Colonic mucosa (tissue), 4 donors: ENCODE data around the gene FAM227A. TPM values are rescaled to one million over a fixed set of nuclear protein-coding genes. Genes with fewer than 3 reads are reported as not detected.

Source experiments
- DNase-seq: peaks from one replicate; pipeline ENCODE4 v3.0.0-alpha.2; 2020
- H3K27ac ChIP-seq: fragments of 200-600 bp; one replicate; pipeline ENCODE4 v1.8.0; 2021
- H3K27me3 ChIP-seq: fragments of 200-600 bp; one replicate; pipeline ENCODE4 v1.8.0; 2021
- H3K36me3 ChIP-seq: fragments of 200-600 bp; one replicate; pipeline ENCODE4 v1.8.0; 2021
- H3K4me1 ChIP-seq: fragments of 200-600 bp; one replicate; pipeline ENCODE4 v1.8.0; 2021; ENCODE audit warnings: mild to moderate bottlenecking
- H3K4me3 ChIP-seq: fragments of 200-600 bp; one replicate; pipeline ENCODE4 v1.8.0; 2021
- H3K9ac ChIP-seq, 2 donors: one replicate each; pipeline ENCODE4 v1.7.0; 2013; ENCODE audit warnings: control low read depth in 2 of 2, low read depth in 2 of 2, low read length in 2 of 2
- H3K9me3 ChIP-seq: fragments of 200-600 bp; one replicate; pipeline ENCODE4 v1.8.0; 2021
- CTCF ChIP-seq: fragments of 200-600 bp; IDR thresholded peaks from one replicate; pipeline ENCODE4 v1.8.0; 2022; ENCODE audit warnings: antibody characterized with exemption, mild to moderate bottlenecking
- intact Hi-C: fragments of 100-400 bp; cut with DNase I; formaldehyde crosslinking; loops from one replicate; pipeline ENCODE4 v1.14.1; 2022
- total RNA-seq, 2 donors: library from RNA; stranded (reverse); fragmentation: NEBNext Ultra II Directional in 1 of 2; extraction: Animal tissue kit (Norgen Biotek cat#: 25700) in 1 of 2; gene quantifications; one replicate each; pipeline ENCODE4 v1.2.1, GENCODE V29; 2021
- donor health status: healthy.
- donor health status: DM: no; HTN: no; CAD: no.
- donor health status: DM: no; HTN: no; CAD: no.

Gene FAM227A
- total RNA-seq, 2 donors from 2014 or later: 0.21 to 2.0 TPM

- no peaks in the 10 kb centered on the region for H3K27me3 ChIP-seq
- H3K27ac ChIP-seq: no peak overlapping the region
- H3K4me3 ChIP-seq: no peak overlapping the region
- H3K9ac ChIP-seq: no peak overlapping the region
- TF ChIP-seq CTCF: no peak
- no peaks in the 10 kb centered on the region for H3K9me3 ChIP-seq
- no peak for DNase-seq
- H3K36me3 ChIP-seq: peaks cover 19% of the 10 kb centered on the region
- H3K4me1 ChIP-seq: peaks cover under 1% of the 10 kb centered on the region
- intact Hi-C loops: no loop called here
Measured at GRCh38 chr22:38684895-38685294, 28.7 kb upstream of the FAM227A start.

- peak; percentile 38 for TF ChIP-seq CTCF
- peaks cover 10% of the 10 kb centered on the region for H3K36me3 ChIP-seq
- H3K4me1 ChIP-seq: no peaks in the 10 kb centered on the region
- peak within 1 kb of the TSS; percentile 59 for H3K27ac ChIP-seq
- DNase-seq: peak; percentile 91
- no peaks in the 10 kb centered on the region for H3K27me3 ChIP-seq
- no peaks in the 10 kb centered on the region for H3K9me3 ChIP-seq
- intact Hi-C loops: no loop called here
- peak within 1 kb of the TSS; percentile 73 to 91 for H3K9ac ChIP-seq
- peak within 1 kb of the TSS; percentile 85 for H3K4me3 ChIP-seq
Measured at GRCh38 chr22:38681582-38682335, 25.6 kb upstream of the FAM227A start, which contains the start of gene TOMM22. TOMM22 (plus strand) TSS chr22:38681957; CDS start chr22:38681979, 22 bp downstream.

GRCh38 chr22:38675833-38676232 is 19.6 kb upstream of the FAM227A start:
- no peak overlapping the region for H3K4me3 ChIP-seq
- no peaks in the 10 kb centered on the region for H3K36me3 ChIP-seq
- DNase-seq: no peak
- no peaks in the 10 kb centered on the region for H3K9me3 ChIP-seq
- no peak overlapping the region for H3K27ac ChIP-seq
- intact Hi-C loops: no loop called here
- H3K4me1 ChIP-seq: no peaks in the 10 kb centered on the region
- H3K9ac ChIP-seq: no peak overlapping the region
- TF ChIP-seq CTCF: no peak
- no peaks in the 10 kb centered on the region for H3K27me3 ChIP-seq

GRCh38 chr22:38674888-38675287 is 18.7 kb upstream of the FAM227A start:
- DNase-seq: no peak
- no peak overlapping the region for H3K9ac ChIP-seq
- H3K4me3 ChIP-seq: no peak overlapping the region
- H3K27ac ChIP-seq: no peak overlapping the region
- intact Hi-C loops: no loop called here
- H3K4me1 ChIP-seq: no peaks in the 10 kb centered on the region
- H3K9me3 ChIP-seq: no peaks in the 10 kb centered on the region
- no peak for TF ChIP-seq CTCF
- H3K36me3 ChIP-seq: no peaks in the 10 kb centered on the region
- H3K27me3 ChIP-seq: no peaks in the 10 kb centered on the region

DNA sequence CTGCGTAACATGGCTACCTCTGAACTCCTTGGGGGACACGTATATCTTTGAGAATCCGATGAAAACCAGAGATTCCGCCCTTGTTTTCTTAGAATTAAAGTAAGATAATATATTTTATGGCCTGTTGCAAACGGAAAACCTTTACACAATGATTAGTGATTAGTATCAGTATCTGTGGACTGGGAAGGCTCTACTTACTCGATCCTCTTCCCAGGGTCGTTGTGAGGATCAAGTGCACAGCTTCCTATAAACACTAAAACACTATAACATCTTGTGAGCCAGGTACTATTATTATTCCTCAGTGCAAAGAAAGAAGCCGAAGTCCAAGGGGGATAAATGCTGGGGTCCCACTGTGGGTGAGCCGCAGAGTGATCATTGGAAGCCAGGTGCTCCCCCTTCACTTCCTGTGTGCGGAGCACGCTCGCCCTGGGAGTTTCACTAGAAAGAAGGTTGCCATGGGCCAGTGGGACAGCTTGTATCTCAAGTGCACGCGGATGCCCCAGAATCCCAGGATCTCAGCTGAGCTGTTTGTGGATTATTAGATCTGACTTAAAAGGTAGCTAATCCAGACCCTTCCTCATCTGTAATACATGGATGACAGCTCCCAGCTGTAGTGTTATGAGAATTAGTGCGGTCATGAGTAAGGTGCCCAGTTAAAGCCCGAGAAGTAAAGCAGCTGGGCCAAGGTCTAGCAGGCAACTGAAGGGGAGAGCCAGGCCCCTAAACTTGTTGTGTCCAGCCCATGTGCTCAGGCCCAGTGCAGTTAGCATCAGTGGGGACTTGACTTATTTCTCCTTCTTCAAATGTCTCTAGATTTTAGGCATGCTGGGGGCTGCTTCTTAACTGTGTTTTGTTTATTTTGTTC is 1.1 kb upstream of the FAM227A start:
- no peaks in the 10 kb centered on the region for H3K27me3 ChIP-seq
- intact Hi-C loops: no loop called here
- H3K9ac ChIP-seq: peak overlapping the region; percentile 86 to 92
- H3K36me3 ChIP-seq: peaks cover 6% of the 10 kb centered on the region
- TF ChIP-seq CTCF: no peak
- H3K27ac ChIP-seq: peak overlapping the region; percentile 81
- peaks cover 5% of the 10 kb centered on the region for H3K4me1 ChIP-seq
- peak; percentile 38 for DNase-seq
- peak overlapping the region; percentile 94 for H3K4me3 ChIP-seq
- no peaks in the 10 kb centered on the region for H3K9me3 ChIP-seq
